ENCODE measurements around the gene RHEB. TPM values are rescaled to one million over a fixed set of nuclear protein-coding genes. Genes with fewer than 3 reads are reported as not detected.

The RHEB gene
- polyA plus RNA-seq, 1 of the 3 experiments (the other 2 are of a cell fraction): 87.3 TPM

DNA sequence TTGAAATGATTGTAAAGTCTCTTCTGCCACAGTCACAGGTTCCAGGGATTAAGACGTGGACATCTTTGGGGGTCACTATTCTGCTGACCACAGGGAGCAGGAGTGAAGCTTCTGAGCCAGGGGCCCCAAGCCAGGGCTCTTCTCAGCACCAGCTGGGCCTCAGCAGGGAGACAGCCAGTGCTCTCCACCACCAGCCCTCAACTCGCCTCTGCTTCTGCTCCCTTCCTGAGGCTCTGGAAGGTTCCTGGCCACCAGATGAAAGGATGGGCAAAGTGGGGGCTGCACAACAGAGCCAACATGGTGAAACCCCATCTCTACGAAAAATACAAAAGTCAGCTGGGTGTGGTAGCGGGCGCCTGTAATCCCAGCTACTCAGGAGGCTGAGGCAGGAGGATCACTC lies 68.5 kb downstream of the RHEB start:
- Histone ChIP-seq H4K20me1 (ENCODE audit: insufficient read depth) (no peaks in the 10 kb centered on the region), H3K36me3 (replicated peaks in 1 of 2; ENCODE audit: control insufficient read depth in 1 of 2, insufficient read depth in 2 of 2, low read length in 1 of 2) (no peaks in the 10 kb centered on the region), H3K4me2 (no peak overlapping the region), H3K9ac (no peak overlapping the region), H2AFZ (ENCODE audit: low read depth) (no peak overlapping the region), H3K9me2 (no peaks in the 10 kb centered on the region), H3K4me3 (ENCODE audit: low read depth in 2 of 2, low read length in 1 of 2) (no peak overlapping the region), H3K9me3 (no peaks in the 10 kb centered on the region), H3K79me2 (ENCODE audit: insufficient read depth) (no peaks in the 10 kb centered on the region), H3K4me1 (ENCODE audit: control insufficient read depth in 1 of 2, insufficient read depth in 2 of 2, low read depth in 1 of 2, low read length in 1 of 2) (no peaks in the 10 kb centered on the region; a peak in 1 of 4 replicates), H3K27me3 (ENCODE audit: insufficient read depth) (no peaks in the 10 kb centered on the region), H3F3A (replicated peaks; ENCODE audit: insufficient read depth) (no peaks in the 10 kb centered on the region), H3K27ac (ENCODE audit: low read depth in 2 of 2, low read length in 1 of 2) (no peak overlapping the region)
- ChIA-PET POLR2A (no interaction called here), CTCF (interaction anchor here (0.8 to 7.5 kb wide), 5 partner anchors 13 to 137 kb away, joined by 3 to 126 read pairs (median 5); partner anchors contain the start of gene CRYGN)
- no peak for DNase-seq
- TF ChIP-seq RFX5 (IDR thresholded peaks at IDR 0.05; ENCODE audit: low read length) (no peak), MEF2A (IDR thresholded peaks at IDR 0.05; ENCODE audit: borderline replicate concordance, low read depth) (no peak), POLR2AphosphoS5 (IDR thresholded peaks at IDR 0.05; ENCODE audit: low read depth, low read length) (no peak), SMC3 (IDR thresholded peaks at IDR 0.05; ENCODE audit: low read depth, low read length) (no peak)
- TF ChIP-seq, protein P1, sequence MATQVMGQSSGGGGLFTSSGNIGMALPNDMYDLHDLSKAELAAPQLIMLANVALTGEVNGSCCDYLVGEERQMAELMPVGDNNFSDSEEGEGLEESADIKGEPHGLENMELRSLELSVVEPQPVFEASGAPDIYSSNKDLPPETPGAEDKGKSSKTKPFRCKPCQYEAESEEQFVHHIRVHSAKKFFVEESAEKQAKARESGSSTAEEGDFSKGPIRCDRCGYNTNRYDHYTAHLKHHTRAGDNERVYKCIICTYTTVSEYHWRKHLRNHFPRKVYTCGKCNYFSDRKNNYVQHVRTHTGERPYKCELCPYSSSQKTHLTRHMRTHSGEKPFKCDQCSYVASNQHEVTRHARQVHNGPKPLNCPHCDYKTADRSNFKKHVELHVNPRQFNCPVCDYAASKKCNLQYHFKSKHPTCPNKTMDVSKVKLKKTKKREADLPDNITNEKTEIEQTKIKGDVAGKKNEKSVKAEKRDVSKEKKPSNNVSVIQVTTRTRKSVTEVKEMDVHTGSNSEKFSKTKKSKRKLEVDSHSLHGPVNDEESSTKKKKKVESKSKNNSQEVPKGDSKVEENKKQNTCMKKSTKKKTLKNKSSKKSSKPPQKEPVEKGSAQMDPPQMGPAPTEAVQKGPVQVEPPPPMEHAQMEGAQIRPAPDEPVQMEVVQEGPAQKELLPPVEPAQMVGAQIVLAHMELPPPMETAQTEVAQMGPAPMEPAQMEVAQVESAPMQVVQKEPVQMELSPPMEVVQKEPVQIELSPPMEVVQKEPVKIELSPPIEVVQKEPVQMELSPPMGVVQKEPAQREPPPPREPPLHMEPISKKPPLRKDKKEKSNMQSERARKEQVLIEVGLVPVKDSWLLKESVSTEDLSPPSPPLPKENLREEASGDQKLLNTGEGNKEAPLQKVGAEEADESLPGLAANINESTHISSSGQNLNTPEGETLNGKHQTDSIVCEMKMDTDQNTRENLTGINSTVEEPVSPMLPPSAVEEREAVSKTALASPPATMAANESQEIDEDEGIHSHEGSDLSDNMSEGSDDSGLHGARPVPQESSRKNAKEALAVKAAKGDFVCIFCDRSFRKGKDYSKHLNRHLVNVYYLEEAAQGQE (IDR thresholded peaks at IDR 0.05; ENCODE audit: low read depth, low read length): no peak
- WGBS (ENCODE audit: low lambda C conversion rate): 84% methylated on average over 5 of the region's 5 CpGs

GRCh38 chr7:151449990-151450389 lies 69.7 kb downstream of the RHEB start:
- Histone ChIP-seq H3F3A (replicated peaks; ENCODE audit: insufficient read depth) (no peaks in the 10 kb centered on the region), H4K20me1 (ENCODE audit: insufficient read depth) (no peaks in the 10 kb centered on the region), H3K9ac (no peak overlapping the region), H3K4me2 (no peak overlapping the region), H3K27ac (ENCODE audit: low read depth in 2 of 2, low read length in 1 of 2) (no peak overlapping the region), H3K36me3 (replicated peaks in 1 of 2; ENCODE audit: control insufficient read depth in 1 of 2, insufficient read depth in 2 of 2, low read length in 1 of 2) (no peaks in the 10 kb centered on the region), H3K9me2 (no peaks in the 10 kb centered on the region), H3K9me3 (no peaks in the 10 kb centered on the region), H2AFZ (ENCODE audit: low read depth) (no peak overlapping the region), H3K4me1 (ENCODE audit: control insufficient read depth in 1 of 2, insufficient read depth in 2 of 2, low read depth in 1 of 2, low read length in 1 of 2) (no peaks in the 10 kb centered on the region; a peak in 1 of 4 replicates), H3K4me3 (ENCODE audit: low read depth in 2 of 2, low read length in 1 of 2) (no peak overlapping the region), H3K79me2 (ENCODE audit: insufficient read depth) (no peaks in the 10 kb centered on the region), H3K27me3 (ENCODE audit: insufficient read depth) (no peaks in the 10 kb centered on the region)
- ChIA-PET CTCF (interaction anchor here (1.0 to 7.5 kb wide), 13 partner anchors 12 to 135 kb away, joined by 3 to 126 read pairs (median 5); partner anchors contain the start of gene CRYGN), POLR2A (no interaction called here)
- 83% methylated on average over 9 of the region's 9 CpGs for WGBS (ENCODE audit: low lambda C conversion rate)
- no peak for TF ChIP-seq POLR2AphosphoS5 (IDR thresholded peaks at IDR 0.05; ENCODE audit: low read depth, low read length)
- no peak for TF ChIP-seq SMC3 (IDR thresholded peaks at IDR 0.05; ENCODE audit: low read depth, low read length)
- TF ChIP-seq NRF1 (IDR thresholded peaks at IDR 0.05; ENCODE audit: low read depth, low read length): no peak
- TF ChIP-seq EP300 (IDR thresholded peaks at IDR 0.05; ENCODE audit: borderline replicate concordance in 1 of 2, low read depth in 1 of 2, low read length in 1 of 2): no peak
- no peak for TF ChIP-seq RFX5 (IDR thresholded peaks at IDR 0.05; ENCODE audit: low read length)
- TF ChIP-seq, protein P2, sequence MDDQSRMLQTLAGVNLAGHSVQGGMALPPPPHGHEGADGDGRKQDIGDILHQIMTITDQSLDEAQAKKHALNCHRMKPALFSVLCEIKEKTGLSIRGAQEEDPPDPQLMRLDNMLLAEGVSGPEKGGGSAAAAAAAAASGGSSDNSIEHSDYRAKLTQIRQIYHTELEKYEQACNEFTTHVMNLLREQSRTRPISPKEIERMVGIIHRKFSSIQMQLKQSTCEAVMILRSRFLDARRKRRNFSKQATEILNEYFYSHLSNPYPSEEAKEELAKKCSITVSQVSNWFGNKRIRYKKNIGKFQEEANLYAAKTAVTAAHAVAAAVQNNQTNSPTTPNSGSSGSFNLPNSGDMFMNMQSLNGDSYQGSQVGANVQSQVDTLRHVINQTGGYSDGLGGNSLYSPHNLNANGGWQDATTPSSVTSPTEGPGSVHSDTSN (IDR thresholded peaks at IDR 0.05): no peak
- TF ChIP-seq FOSL2 (IDR thresholded peaks at IDR 0.05; ENCODE audit: borderline replicate concordance, low read depth): no peak
- TF ChIP-seq EZH2phosphoT487 (IDR thresholded peaks at IDR 0.05; ENCODE audit: borderline replicate concordance, low read depth): no peak
- TF ChIP-seq ELF1 (IDR thresholded peaks at IDR 0.05): no peak
- TF ChIP-seq, protein P3, sequence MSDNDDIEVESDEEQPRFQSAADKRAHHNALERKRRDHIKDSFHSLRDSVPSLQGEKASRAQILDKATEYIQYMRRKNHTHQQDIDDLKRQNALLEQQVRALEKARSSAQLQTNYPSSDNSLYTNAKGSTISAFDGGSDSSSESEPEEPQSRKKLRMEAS (IDR thresholded peaks at IDR 0.05; ENCODE audit: low read depth): no peak
- TF ChIP-seq MXI1 (IDR thresholded peaks at IDR 0.05; ENCODE audit: low read depth, low read length): no peak
- no peak for TF ChIP-seq TAF1 (IDR thresholded peaks at IDR 0.05; ENCODE audit: borderline replicate concordance, low read depth, low read length)
- TF ChIP-seq CHD2 (IDR thresholded peaks at IDR 0.05; ENCODE audit: low read length, partially characterized antibody): no peak
- no peak for TF ChIP-seq NFIC (IDR thresholded peaks at IDR 0.05; ENCODE audit: borderline replicate concordance)
- DNase-seq: no peak
